Esophagus squamous epithelium (tissue), 4 donors: ENCODE data around the gene NNAT.

ENCODE experiments used
- CTCF ChIP-seq, 6 experiments: fragments of 450-650 bp in 4 of 6; fragments of 200-600 bp in 2 of 6; sonication (generic) in 2 of 6; IDR thresholded peaks; one replicate each; pipeline ENCODE4 v1.5.1; 2016 to 2019; ENCODE audit warnings: antibody characterized with exemption in 6 of 6, mild to moderate bottlenecking in 4 of 6, moderate library complexity in 4 of 6
- POLR2A ChIP-seq, 4 donors: fragments of 450-650 bp; IDR thresholded peaks; one replicate each; pipeline ENCODE4 v1.6.1; 2017; ENCODE audit warnings: antibody characterized with exemption in 4 of 4, mild to moderate bottlenecking in 4 of 4, moderate library complexity in 3 of 4

DNA sequence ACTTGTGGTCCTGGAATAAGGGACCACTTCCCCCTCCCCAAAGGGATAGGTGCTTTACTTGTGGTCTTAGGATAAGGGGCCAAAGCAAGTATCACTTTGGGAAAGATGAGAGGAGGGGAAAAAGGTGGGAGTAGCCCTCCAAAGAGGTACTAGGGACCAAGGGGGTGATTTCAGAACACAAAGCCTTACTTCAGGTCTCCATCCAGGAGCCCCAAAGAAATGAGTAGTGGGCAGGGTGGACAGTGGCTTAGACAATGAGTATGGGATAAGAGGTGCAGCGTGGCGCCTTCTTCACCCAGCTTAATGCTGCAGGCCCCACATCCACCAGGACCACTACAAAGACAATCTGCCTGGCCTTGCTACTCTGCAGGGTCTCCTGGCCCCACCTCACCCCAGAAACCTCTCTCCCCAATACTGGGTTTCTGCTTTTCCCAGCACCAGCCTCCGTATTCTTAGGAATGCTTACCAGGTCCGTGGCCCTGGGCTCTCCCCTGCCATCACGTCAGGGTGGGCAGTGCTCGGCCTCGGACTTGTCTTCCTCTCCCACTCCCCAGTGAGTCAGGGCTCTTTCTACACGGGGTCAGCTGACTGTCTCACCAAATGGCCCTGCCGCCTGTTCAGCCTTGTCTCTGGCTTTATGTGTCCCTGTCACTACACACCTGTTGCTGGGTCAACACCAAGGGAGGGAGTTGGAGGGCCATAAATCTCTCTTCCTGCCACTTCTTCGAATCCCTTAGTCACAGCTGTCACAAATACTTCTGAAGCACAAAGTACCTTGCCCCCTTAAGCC is 3.1 kb downstream of the NNAT start:
- TF ChIP-seq CTCF (IDR thresholded peaks at IDR 0.05) (no peak), POLR2A (IDR thresholded peaks at IDR 0.05) (no peak)
